Measurements from ENCODE around the gene CST9. TPM values are rescaled to one million over a fixed set of nuclear protein-coding genes. Genes with fewer than 3 reads are reported as not detected.

CST9 gene
- not detected for total RNA-seq

GRCh38 chr20:23605867-23606651 lies at the start of gene CST9:
Gene CST9 (minus strand): TSS chr20:23605917. CDS start chr20:23605864, 53 bp downstream.

GRCh38 chr20:23637282-23638221 lies 31.8 kb upstream of the CST9 start, which contains the start of gene CST3:
Gene CST3 (minus strand): TSS chr20:23637955. CDS start chr20:23637862, 93 bp downstream.

GRCh38 chr20:23568320-23568970 lies 37.3 kb downstream of the CST9 start, which contains the start of gene CST9L:
Gene CST9L (minus strand): TSS chr20:23568484. CDS start chr20:23568450, 34 bp downstream.

Other genes starting within 250 kb of the CST9 start
- gene GZF1, start 243.7 kb downstream of the CST9 start, total RNA-seq, result 26.0 TPM
- 78.3 TPM for gene NAPB, start 184.4 kb downstream of the CST9 start, total RNA-seq
- gene CSTL1, start 166.2 kb downstream of the CST9 start, total RNA-seq, result not detected
- not detected for gene CST11, start 153.0 kb downstream of the CST9 start, total RNA-seq
- gene CST8, start 114.8 kb downstream of the CST9 start, total RNA-seq, result not detected
- gene CST9L, start 37.4 kb downstream of the CST9 start, total RNA-seq, result not detected
- 64.5 TPM for gene CST3, start 32.0 kb upstream of the CST9 start, total RNA-seq
- not detected for gene CST4, start 83.1 kb upstream of the CST9 start, total RNA-seq
- not detected for gene CST1, start 145.0 kb upstream of the CST9 start, total RNA-seq
- not detected for gene CST2, start 220.8 kb upstream of the CST9 start, total RNA-seq